K562 (cell line): ENCODE measurements around the gene MARCHF9. TPM values are rescaled to one million over a fixed set of nuclear protein-coding genes. Genes with fewer than 3 reads are reported as not detected.

Experiments
- BRF2 ChIP-seq: IDR thresholded peaks from 3 replicates; pipeline ENCODE4 v1.6.1; 2011; ENCODE audit warnings: borderline replicate concordance, mild to moderate bottlenecking; ENCODE audit not compliant: insufficient read length, insufficient read depth
- C11orf30 ChIP-seq: fragments of 450-650 bp; IDR thresholded peaks from 2 replicates; pipeline ENCODE4 v1.6.1; 2016; ENCODE audit warnings: low read depth, mild to moderate bottlenecking
- CSDE1 ChIP-seq, 2 experiments: fragments of 450-650 bp; IDR thresholded peaks; 2 replicates each; pipeline ENCODE4 v1.6.1; 2016; ENCODE audit warnings: mild to moderate bottlenecking in 1 of 2
- DPF2 ChIP-seq: fragments of 450-650 bp; IDR thresholded peaks from 2 replicates; pipeline ENCODE4 v1.6.1; 2016
- E4F1 ChIP-seq: fragments of 250-450 bp; sonication (Bioruptor Pico); IDR thresholded peaks from 2 replicates; pipeline ENCODE4 v1.5.0; 2021; ENCODE audit warnings: mild to moderate bottlenecking, borderline replicate concordance
- LARP7 ChIP-seq: fragments of 450-650 bp; IDR thresholded peaks from 2 replicates; pipeline ENCODE4 v1.6.1; 2016
- NFE2L1 ChIP-seq: fragments of 450-650 bp; IDR thresholded peaks from 2 replicates; pipeline ENCODE4 v1.6.1; 2016; ENCODE audit warnings: missing genetic modification characterization, low read depth, mild to moderate bottlenecking, missing compliant biosample characterization, moderate library complexity, borderline replicate concordance
- PHB ChIP-seq: fragments of 250-450 bp; sonication (Bioruptor Pico); IDR thresholded peaks from 2 replicates; pipeline ENCODE4 v1.5.0; 2021
- PHF8 ChIP-seq: fragments of 200-600 bp; sonication (generic); IDR thresholded peaks from 2 replicates; pipeline ENCODE4 v1.6.1; 2012; ENCODE audit warnings: mixed run types, mild to moderate bottlenecking, inconsistent platforms, low read length, moderate library complexity, borderline replicate concordance
- PRDM10 ChIP-seq: fragments of 450-650 bp; IDR thresholded peaks from 2 replicates; pipeline ENCODE4 v1.6.1; 2018; ENCODE audit not compliant: partially characterized antibody
- SMC3 ChIP-seq: conservative IDR thresholded peaks from 2 replicates; pipeline ENCODE4 v1.6.1; 2011; ENCODE audit warnings: low read depth, low read length, improper control_type of control experiment; ENCODE audit not compliant: insufficient read depth
- TFAP4 ChIP-seq: sonication (generic); formaldehyde crosslinking; IDR thresholded peaks from 2 replicates; pipeline ENCODE4 v1.8.0; 2022; ENCODE audit warnings: missing genetic modification reagents, mild to moderate bottlenecking, moderate library complexity, borderline replicate concordance
- THAP7 ChIP-seq: fragments of 250-450 bp; sonication (Bioruptor Pico); IDR thresholded peaks from 2 replicates; pipeline ENCODE4 v1.5.0; 2021
- ZNF511 ChIP-seq: sonication (generic); formaldehyde crosslinking; IDR thresholded peaks from 2 replicates; pipeline ENCODE4 v1.8.0; 2022; ENCODE audit warnings: mild to moderate bottlenecking, missing genetic modification reagents
- ZNF586 ChIP-seq: fragments of 450-650 bp; formaldehyde crosslinking; conservative IDR thresholded peaks from 2 replicates; pipeline ENCODE4 v1.4.0; 2020; ENCODE audit warnings: mild to moderate bottlenecking, moderate library complexity
- ZNF655 ChIP-seq: fragments of 250-450 bp; sonication (Bioruptor Pico); IDR thresholded peaks from 2 replicates; pipeline ENCODE4 v1.5.0; 2021
- polyA plus RNA-seq, 8 experiments: library from polyadenylated mRNA; depleted of rRNA in 4 of 8; stranded (reverse) in 5 of 8; unstranded in 3 of 8; fragments of >200 nt; fragmentation: Nextera tagmentation in 2 of 8; fragmentation: Illumina TruSeq in 1 of 8; extraction: Ambion mirVana in 2 of 8; extraction: Trizol in 1 of 8; gene quantifications; 2 replicates each; pipeline versions ENCODE4 v1.2.1 to v1.2.3, GENCODE V29; 2011 to 2014; ENCODE audit warnings: inconsistent platforms in 1 of 8, missing spikeins in 1 of 8
- total RNA-seq, 7 experiments: library from RNA; depleted of rRNA in 6 of 7; stranded (reverse); fragments of >200 nt in 6 of 7; fragmentation: Illumina TruSeq in 2 of 7; extraction: Trizol in 2 of 7; gene quantifications; 2 replicates each; pipeline versions ENCODE4 v1.2.1 to v1.2.3, GENCODE V29; 2011 to 2021; ENCODE audit warnings: low replicate concordance in 1 of 7

The MARCHF9 gene
- total and polyA plus RNA-seq, 9 of the 15 experiments (the other 6 are each of a cell fraction or from before 2014, with no cell fraction given) = 0.80 to 12.4 (median 6.2) TPM

GRCh38 chr12:57735952-57736740 is 18.8 kb upstream of the MARCHF9 start (continued):
- TF ChIP-seq ZNF655 (CRISPR knock-in tag) (no peak), PRDM10 (no peak), SMC3 (peak; percentile 63), C11orf30 (no peak), LARP7 (no peak), NFE2L1 (tag) (no peak), ZNF586 (CRISPR knock-in tag) (no peak), CSDE1 (IDR thresholded peaks at IDR 0.05) (no peak), PHF8 (peak; percentile 26; the same call in 1 of the 2 replicates), BRF2 (no peak), PHB (CRISPR knock-in tag) (no peak), THAP7 (CRISPR knock-in tag) (no peak), E4F1 (CRISPR knock-in tag) (no peak), ZNF511 (peak; percentile 46; the same call in 1 of the 2 replicates), DPF2 (no peak), TFAP4 (no peak)
